GM21360 (cell line): ENCODE measurements around the gene GGA1.
"Not testable (repeated sequence)": the region's sequence is repeated elsewhere in the genome, so short reads cannot be mapped to it uniquely, and the experiment has no call there.

Experiments used
- ATAC-seq: cut with Tn5 transposase; IDR thresholded peaks from one replicate; pipeline ENCODE4 v1.9.1; 2021; ENCODE audit warnings: mild to moderate bottlenecking, moderate library complexity; ENCODE audit not compliant: unreplicated experiment

GGA1 gene

GRCh38 chr22:37643225-37643847, 34.7 kb downstream of the GGA1 start:
- ATAC-seq = no peak

GRCh38 chr22:37647317-37647716, 38.7 kb downstream of the GGA1 start:
- ATAC-seq = no peak

- ATAC-seq = no peak
Observed at GRCh38 chr22:37647928-37648327, 39.3 kb downstream of the GGA1 start.

GRCh38 chr22:37650463-37651136, 42.0 kb downstream of the GGA1 start:
- no peak for ATAC-seq

- ATAC-seq = no peak
Observed at GRCh38 chr22:37654563-37655251, 46.1 kb downstream of the GGA1 start.

- ATAC-seq = no peak
Observed at GRCh38 chr22:37655252-37655563, 46.6 kb downstream of the GGA1 start.

GRCh38 chr22:37656583-37656982, 47.9 kb downstream of the GGA1 start:
- not testable (repeated sequence) for ATAC-seq

- ATAC-seq = no peak
Observed at GRCh38 chr22:37657590-37658132, 49.0 kb downstream of the GGA1 start.

GRCh38 chr22:37658133-37659065, 49.8 kb downstream of the GGA1 start, which contains the start of gene PDXP:
PDXP (plus strand) TSS chr22:37658723; CDS start chr22:37658783, 60 bp downstream.
- peak; percentile 67 for ATAC-seq

GRCh38 chr22:37659066-37659896, 50.6 kb downstream of the GGA1 start:
- ATAC-seq = peak; percentile 6

GRCh38 chr22:37659897-37660708, 51.5 kb downstream of the GGA1 start:
- ATAC-seq = no peak

- ATAC-seq = no peak
Observed at GRCh38 chr22:37660709-37661045, 52.0 kb downstream of the GGA1 start.

GRCh38 chr22:37661160-37661924, 52.7 kb downstream of the GGA1 start:
- ATAC-seq = no peak

- no peak for ATAC-seq
Observed at GRCh38 chr22:37662039-37662438, 53.4 kb downstream of the GGA1 start.

GRCh38 chr22:37663521-37664140, 55.0 kb downstream of the GGA1 start:
- ATAC-seq = no peak

GRCh38 chr22:37664249-37665101, 55.8 kb downstream of the GGA1 start:
- ATAC-seq = no peak

GRCh38 chr22:37665487-37665886, 56.9 kb downstream of the GGA1 start:
- ATAC-seq = no peak
